CD4-positive, alpha-beta T cell (primary cell): Measurements from ENCODE around the gene MACROD2. TPM values are rescaled to one million over a fixed set of nuclear protein-coding genes. Genes with fewer than 3 reads are reported as not detected.

Experiments used
- ATAC-seq: fragments of 200-7000 bp; cut with Tn5 transposase; one replicate; pipeline ENCODE4 v1.10.0; 2022; ENCODE audit warnings: mild to moderate bottlenecking; ENCODE audit not compliant: poor library complexity
- CTCF ChIA-PET: fragments of 350-600 bp; sonication (Branson Sonifier 250); formaldehyde crosslinking; loops from one replicate; lab custom pipeline; 2021; ENCODE audit warnings: antibody characterized with exemption, inconsistent platforms; lab: Charles Lee
- POLR2A ChIA-PET: fragments of 350-600 bp; sonication (Branson Sonifier 250); formaldehyde crosslinking; loops from one replicate; lab custom pipeline; 2021; ENCODE audit warnings: antibody characterized with exemption, inconsistent platforms; lab: Charles Lee
- DNase-seq, 14 experiments: peaks; one replicate each; pipeline ENCODE4 v3.0.0-alpha.2; 2013 to 2020; ENCODE audit warnings: mixed read lengths in 2 of 14
- H3K27ac ChIP-seq, 2 donors: one replicate each; pipeline versions ENCODE4 v1.5.1 to v1.7.0; 2013; ENCODE audit warnings: low read length in 2 of 2, low read depth in 1 of 2, mild to moderate bottlenecking in 1 of 2
- H3K27me3 ChIP-seq, 2 experiments: 1 replicate in 1 of 2; 2 replicates in 1 of 2; pipeline versions ENCODE4 v1.6.1 to v1.7.0; 2013; ENCODE audit warnings: low read length in 2 of 2, control low read depth in 1 of 2, mild to moderate bottlenecking in 1 of 2, moderate library complexity in 1 of 2; ENCODE audit not compliant: insufficient read depth in 2 of 2, control insufficient read depth in 1 of 2
- H3K36me3 ChIP-seq: one replicate; pipeline ENCODE4 v1.6.1; 2013; ENCODE audit warnings: low read length, control low read depth; ENCODE audit not compliant: insufficient read depth
- H3K4me1 ChIP-seq: one replicate; pipeline ENCODE4 v1.6.1; 2013; ENCODE audit warnings: low read length, control low read depth; ENCODE audit not compliant: insufficient read depth
- H3K4me3 ChIP-seq: one replicate; pipeline ENCODE4 v1.5.1; 2013; ENCODE audit warnings: mild to moderate bottlenecking, low read length, moderate library complexity
- H3K9me3 ChIP-seq, 2 experiments: 1 replicate in 1 of 2; 2 replicates in 1 of 2; pipeline versions ENCODE4 v1.6.1 to v1.7.0; 2013; ENCODE audit warnings: low read length in 2 of 2, mild to moderate bottlenecking in 2 of 2, control low read depth in 1 of 2, moderate library complexity in 1 of 2; ENCODE audit not compliant: control insufficient read depth in 1 of 2, insufficient read depth in 1 of 2
- H3K27ac Mint-ChIP-seq: one replicate; pipeline ENCODE4 v1.8.0; 2020; ENCODE audit warnings: mixed read lengths
- H3K27me3 Mint-ChIP-seq: one replicate; pipeline ENCODE4 v1.8.0; 2021; ENCODE audit warnings: mixed read lengths
- H3K36me3 Mint-ChIP-seq: one replicate; pipeline ENCODE4 v1.8.0; 2021; ENCODE audit warnings: low read depth, mixed read lengths
- H3K4me1 Mint-ChIP-seq: one replicate; pipeline ENCODE4 v1.8.0; 2021; ENCODE audit warnings: low read depth, mixed read lengths
- H3K4me3 Mint-ChIP-seq: one replicate; pipeline ENCODE4 v1.8.0; 2020; ENCODE audit warnings: mild to moderate bottlenecking, mixed read lengths
- H3K9me3 Mint-ChIP-seq: one replicate; pipeline ENCODE4 v1.8.0; 2020; ENCODE audit warnings: mixed read lengths
- intact Hi-C, 2 experiments: fragments of 100-400 bp; cut with DNase I in 1 of 2; cut with micrococcal nuclease in 1 of 2; formaldehyde crosslinking; loops; one replicate each; pipeline versions ENCODE4 v1.15.1 to v1.9.0; 2023 to 2025; cut with DNase I, micrococcal nuclease
- total RNA-seq, 174 experiments: library from RNA in 2 of 174; stranded (reverse) in 2 of 174; gene quantifications; one replicate each; pipeline ENCODE4 v1.2.3 and lab custom pipeline; 2021 to 2026
- TF ChIP-seq, protein P1 (sequence below): fragments of 200-600 bp; IDR thresholded peaks from one replicate; pipeline ENCODE4 v1.8.0; 2022; ENCODE audit warnings: antibody characterized with exemption, mild to moderate bottlenecking

MACROD2 gene
- total RNA-seq, 2 experiments from 2014 or later, result not detected

GRCh38 chr20:14497004-14497403, 501.7 kb downstream of the MACROD2 start:
- DNase-seq (no peak), ATAC-seq (no peak)
- ChIA-PET POLR2A (no interaction called here), CTCF (no interaction called here)
- no peaks in the 10 kb centered on the region for H3K36me3 Mint-ChIP-seq
- Histone ChIP-seq H3K27me3 (no peaks in the 10 kb centered on the region), H3K4me3 (no peak overlapping the region), H3K9me3 (peaks cover 0 to 9% of the 10 kb centered on the region in 2 experiments), H3K36me3 (no peaks in the 10 kb centered on the region), H3K27ac (no peak overlapping the region), H3K4me1 (no peaks in the 10 kb centered on the region)
- H3K4me1 Mint-ChIP-seq, result no peaks in the 10 kb centered on the region
- no peaks in the 10 kb centered on the region for H3K27me3 Mint-ChIP-seq
- intact Hi-C loops, result no loop called here
- H3K4me3 Mint-ChIP-seq, result no peak overlapping the region
- TF ChIP-seq, protein P1, sequence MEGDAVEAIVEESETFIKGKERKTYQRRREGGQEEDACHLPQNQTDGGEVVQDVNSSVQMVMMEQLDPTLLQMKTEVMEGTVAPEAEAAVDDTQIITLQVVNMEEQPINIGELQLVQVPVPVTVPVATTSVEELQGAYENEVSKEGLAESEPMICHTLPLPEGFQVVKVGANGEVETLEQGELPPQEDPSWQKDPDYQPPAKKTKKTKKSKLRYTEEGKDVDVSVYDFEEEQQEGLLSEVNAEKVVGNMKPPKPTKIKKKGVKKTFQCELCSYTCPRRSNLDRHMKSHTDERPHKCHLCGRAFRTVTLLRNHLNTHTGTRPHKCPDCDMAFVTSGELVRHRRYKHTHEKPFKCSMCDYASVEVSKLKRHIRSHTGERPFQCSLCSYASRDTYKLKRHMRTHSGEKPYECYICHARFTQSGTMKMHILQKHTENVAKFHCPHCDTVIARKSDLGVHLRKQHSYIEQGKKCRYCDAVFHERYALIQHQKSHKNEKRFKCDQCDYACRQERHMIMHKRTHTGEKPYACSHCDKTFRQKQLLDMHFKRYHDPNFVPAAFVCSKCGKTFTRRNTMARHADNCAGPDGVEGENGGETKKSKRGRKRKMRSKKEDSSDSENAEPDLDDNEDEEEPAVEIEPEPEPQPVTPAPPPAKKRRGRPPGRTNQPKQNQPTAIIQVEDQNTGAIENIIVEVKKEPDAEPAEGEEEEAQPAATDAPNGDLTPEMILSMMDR, result no peak
- H3K27ac Mint-ChIP-seq, result no peak overlapping the region
- H3K9me3 Mint-ChIP-seq, result peaks cover 5% of the 10 kb centered on the region

GRCh38 chr20:14498772-14499171, 503.5 kb downstream of the MACROD2 start:
- Mint-ChIP-seq H3K4me3 (no peak overlapping the region), H3K27ac (no peak overlapping the region), H3K4me1 (no peaks in the 10 kb centered on the region), H3K27me3 (no peaks in the 10 kb centered on the region), H3K36me3 (no peaks in the 10 kb centered on the region), H3K9me3 (peaks cover 5% of the 10 kb centered on the region)
- Histone ChIP-seq H3K27me3 (no peaks in the 10 kb centered on the region), H3K27ac (no peak overlapping the region), H3K4me3 (no peak overlapping the region), H3K9me3 (peaks cover 0 to 9% of the 10 kb centered on the region in 2 experiments), H3K36me3 (no peaks in the 10 kb centered on the region), H3K4me1 (no peaks in the 10 kb centered on the region)
- no peak for DNase-seq
- intact Hi-C loops, result no loop called here
- no peak for ATAC-seq
- ChIA-PET CTCF (no interaction called here), POLR2A (no interaction called here)
- TF ChIP-seq, protein P1, result no peak

DNA sequence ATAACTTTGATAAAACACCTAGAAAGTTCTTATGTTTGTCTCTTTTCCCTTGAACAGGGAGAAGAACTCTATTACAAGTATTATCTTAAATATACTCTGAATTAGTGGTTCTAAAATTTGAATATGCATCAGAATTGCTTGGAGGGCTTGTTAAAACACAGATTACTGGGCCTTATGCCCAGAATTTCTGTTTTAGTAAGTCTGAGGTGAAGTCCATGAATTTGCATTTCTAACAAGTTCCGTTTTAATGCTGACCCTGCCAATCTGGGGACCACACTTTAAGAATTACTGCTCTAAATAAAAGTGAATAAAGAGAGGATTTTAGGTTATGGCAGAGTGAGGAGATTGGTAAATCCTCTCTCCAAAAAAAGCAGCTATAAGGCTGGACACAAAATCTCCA, 510.2 kb downstream of the MACROD2 start:
- Histone ChIP-seq H3K9me3 (peaks cover 3 to 6% of the 10 kb centered on the region in 2 experiments), H3K4me1 (no peaks in the 10 kb centered on the region), H3K4me3 (no peak overlapping the region), H3K27me3 (no peaks in the 10 kb centered on the region), H3K27ac (no peak overlapping the region), H3K36me3 (no peaks in the 10 kb centered on the region)
- ChIA-PET CTCF (no interaction called here), POLR2A (no interaction called here)
- H3K27ac Mint-ChIP-seq, result no peak overlapping the region
- no peak overlapping the region for H3K4me3 Mint-ChIP-seq
- ATAC-seq, result no peak
- no peak for DNase-seq
- H3K27me3 Mint-ChIP-seq, result no peaks in the 10 kb centered on the region
- no peaks in the 10 kb centered on the region for H3K4me1 Mint-ChIP-seq
- intact Hi-C loops, result no loop called here
- no peaks in the 10 kb centered on the region for H3K36me3 Mint-ChIP-seq
- peaks cover 2% of the 10 kb centered on the region for H3K9me3 Mint-ChIP-seq
- TF ChIP-seq, protein P1, result no peak
